Erythroblast (primary cell): ENCODE results near the gene CMSS1.

Experiments used
- GATA1 ChIP-seq: IDR thresholded peaks from 2 replicates; pipeline ENCODE4 v1.6.1; 2011; ENCODE audit warnings: low read depth, mild to moderate bottlenecking, control low read depth, low read length, moderate library complexity
- POLR2A ChIP-seq: IDR thresholded peaks from 2 replicates; pipeline ENCODE4 v1.6.1; 2011; ENCODE audit warnings: mild to moderate bottlenecking, low read length

GRCh38 chr3:100195375-100195774 lies 377.7 kb downstream of the CMSS1 start:
- TF ChIP-seq POLR2A, result no peak
- no peak for TF ChIP-seq GATA1
